Measurements from ENCODE around the gene MAPK8IP3.

Gene MAPK8IP3

GRCh38 chr16:1763521-1764511 is 57.8 kb downstream of the MAPK8IP3 start:
- no peak for DNase-seq (ENCODE audit: low read depth)

GRCh38 chr16:1764971-1765370 is 59.0 kb downstream of the MAPK8IP3 start:
- no peak for DNase-seq (ENCODE audit: low read depth)

GRCh38 chr16:1765826-1766225 is 59.8 kb downstream of the MAPK8IP3 start:
- no peak for DNase-seq (ENCODE audit: low read depth)

GRCh38 chr16:1766231-1766630 is 60.2 kb downstream of the MAPK8IP3 start:
- DNase-seq (ENCODE audit: low read depth) = no peak

- DNase-seq (ENCODE audit: low read depth) = no peak
Measured at GRCh38 chr16:1766701-1767100, 60.7 kb downstream of the MAPK8IP3 start.

- DNase-seq (ENCODE audit: low read depth) = no peak
Measured at GRCh38 chr16:1767116-1767994, 61.4 kb downstream of the MAPK8IP3 start.

GRCh38 chr16:1768061-1768766 is 62.2 kb downstream of the MAPK8IP3 start:
- DNase-seq (ENCODE audit: low read depth) = no peak

GRCh38 chr16:1768767-1769401 is 62.9 kb downstream of the MAPK8IP3 start:
- DNase-seq (ENCODE audit: low read depth) = no peak

GRCh38 chr16:1769402-1770300 is 63.7 kb downstream of the MAPK8IP3 start:
- no peak for DNase-seq (ENCODE audit: low read depth)

GRCh38 chr16:1770328-1771187 is 64.6 kb downstream of the MAPK8IP3 start:
- peak; percentile 47 for DNase-seq (ENCODE audit: low read depth)

GRCh38 chr16:1771188-1771863 is 65.3 kb downstream of the MAPK8IP3 start, which contains the start of gene NME3:
Gene NME3 (minus strand): TSS chr16:1771543. CDS start chr16:1771534, 9 bp downstream.
- peak; percentile 70 for DNase-seq (ENCODE audit: low read depth)

GRCh38 chr16:1771864-1772361 is 65.9 kb downstream of the MAPK8IP3 start:
- DNase-seq (ENCODE audit: low read depth) = no peak

- DNase-seq (ENCODE audit: low read depth) = peak; percentile 41
Measured at GRCh38 chr16:1772362-1772907, 66.4 kb downstream of the MAPK8IP3 start, which contains the start of gene EME2. Gene EME2 (plus strand): TSS chr16:1772810. CDS start chr16:1773228, 418 bp downstream.

GRCh38 chr16:1772908-1773702 is 67.1 kb downstream of the MAPK8IP3 start, which contains the start of gene MRPS34:
Gene MRPS34 (minus strand): TSS chr16:1773134. CDS start chr16:1773119, 15 bp downstream.
- DNase-seq (ENCODE audit: low read depth) = peak; percentile 70

- no peak for DNase-seq (ENCODE audit: low read depth)
Measured at GRCh38 chr16:1773703-1774447, 67.9 kb downstream of the MAPK8IP3 start.

- no peak for DNase-seq (ENCODE audit: low read depth)
Measured at GRCh38 chr16:1774448-1774780, 68.4 kb downstream of the MAPK8IP3 start.

Data from activated T-helper 9 cell treated with anti-CD3 and anti-CD28 coated beads, Interleukin-2, amount 50 U/mL, for 16 hours (primary cell).